ENCODE measurements around the gene SCYGR4.

DNA sequence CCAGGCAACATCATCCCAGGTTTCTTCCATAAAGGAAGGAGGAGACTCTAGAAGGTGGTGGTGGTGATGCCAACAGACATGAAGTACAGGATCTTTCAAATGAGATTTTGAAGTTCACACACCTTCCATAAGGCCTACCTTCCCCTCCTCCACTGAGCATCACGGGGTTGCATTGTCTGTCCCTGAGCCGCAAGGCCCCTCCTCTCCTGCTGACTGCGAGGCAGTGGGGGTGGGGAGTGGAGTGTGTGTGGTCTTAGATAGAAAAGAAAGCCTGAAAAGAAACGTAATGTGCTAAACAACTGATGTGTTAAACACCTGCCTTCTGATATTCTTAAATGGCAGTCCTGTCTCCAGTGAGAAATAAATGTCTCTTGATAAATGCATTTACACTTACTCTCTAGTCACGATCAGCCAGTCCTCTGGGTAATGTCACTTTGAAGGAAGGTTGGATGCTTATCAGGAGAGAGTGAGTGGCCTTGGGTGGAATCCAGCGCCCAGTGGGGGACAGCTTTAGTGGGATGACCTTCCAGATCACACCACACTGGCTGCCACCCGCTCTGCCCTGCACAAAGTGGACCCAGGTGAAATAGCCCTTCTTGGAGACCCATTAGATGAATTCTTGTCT, 43.8 kb downstream of the SCYGR4 start:
- TF ChIP-seq EZH2 (IDR thresholded peaks at IDR 0.05; ENCODE audit: insufficient read depth, poor library complexity, severe bottlenecking): no peak
- no peak for TF ChIP-seq EZH2phosphoT487 (IDR thresholded peaks at IDR 0.05; ENCODE audit: insufficient read depth, low read depth)

All from GM23248 (cell line).